DND-41 (cell line): Measurements from ENCODE around the gene FFAR2.

ENCODE experiments used
- ATAC-seq: fragments of 200-7000 bp; cut with Tn5 transposase; 3 replicates; pipeline ENCODE4 v1.9.1; 2021; ENCODE audit warnings: low read depth; ENCODE audit not compliant: insufficient read depth
- DNase-seq: peaks from one replicate; pipeline ENCODE4 v3.0.0-alpha.2; 2020
- H2AFZ ChIP-seq: 2 replicates; pipeline ENCODE4 v1.6.0; 2012; ENCODE audit warnings: low read depth, low read length
- H3K27ac ChIP-seq: 2 replicates; pipeline ENCODE4 v1.5.1; 2012; ENCODE audit warnings: low read length, inconsistent platforms
- H3K27me3 ChIP-seq: fragments of 200-600 bp; sonication (generic); 2 replicates; pipeline ENCODE4 v1.6.0; 2012; ENCODE audit warnings: low read length, mild to moderate bottlenecking, inconsistent platforms; ENCODE audit not compliant: insufficient read depth, poor library complexity
- H3K36me3 ChIP-seq: 2 replicates; pipeline ENCODE4 v1.5.1; 2012; ENCODE audit warnings: low read length, inconsistent platforms; ENCODE audit not compliant: insufficient read depth
- H3K4me1 ChIP-seq: 2 replicates; pipeline ENCODE4 v1.5.1; 2012; ENCODE audit warnings: mild to moderate bottlenecking, low read length; ENCODE audit not compliant: insufficient read depth
- H3K4me2 ChIP-seq: 2 replicates; pipeline ENCODE4 v1.6.0; 2012; ENCODE audit warnings: mild to moderate bottlenecking, moderate library complexity, low read length, inconsistent platforms; ENCODE audit not compliant: insufficient read depth
- H3K4me3 ChIP-seq, 2 experiments: fragments of 200-600 bp in 1 of 2; shearing (Covaris generic) in 1 of 2; 2 replicates each; pipeline ENCODE4 v1.5.1; 2012 to 2016; ENCODE audit warnings: inconsistent platforms in 2 of 2, low read length in 2 of 2, mild to moderate bottlenecking in 2 of 2, low read depth in 1 of 2, moderate library complexity in 1 of 2
- H3K79me2 ChIP-seq: 2 replicates; pipeline ENCODE4 v1.6.0; 2012; ENCODE audit warnings: low read length, inconsistent platforms; ENCODE audit not compliant: insufficient read depth
- H3K9ac ChIP-seq: 2 replicates; pipeline ENCODE4 v1.6.0; 2012; ENCODE audit warnings: low read depth, mild to moderate bottlenecking, inconsistent platforms, low read length, moderate library complexity
- H3K9me3 ChIP-seq: 2 replicates; pipeline ENCODE4 v1.5.1; 2012; ENCODE audit warnings: low read length, moderate library complexity, mild to moderate bottlenecking, inconsistent platforms; ENCODE audit not compliant: insufficient read depth, severe bottlenecking
- H4K20me1 ChIP-seq: 2 replicates; pipeline ENCODE4 v1.6.0; 2012; ENCODE audit warnings: low read length; ENCODE audit not compliant: insufficient read depth
- CTCF ChIP-seq: IDR thresholded peaks from 2 replicates; pipeline ENCODE4 v1.5.1; 2012; ENCODE audit warnings: borderline replicate concordance, low read length, moderate library complexity, mild to moderate bottlenecking; ENCODE audit not compliant: poor library complexity, severe bottlenecking; ENCODE audit errors: extremely low read depth
- EZH2 ChIP-seq: IDR thresholded peaks from 3 replicates; pipeline ENCODE4 v1.6.1; 2012; ENCODE audit warnings: borderline replicate concordance, low read depth, mild to moderate bottlenecking, moderate library complexity, low read length, inconsistent platforms; ENCODE audit not compliant: severe bottlenecking

The FFAR2 gene

GRCh38 chr19:35451338-35452096 is 3.5 kb downstream of the FFAR2 start:
- H3K79me2 ChIP-seq, result no peaks in the 10 kb centered on the region
- H3K4me1 ChIP-seq, result 0 out of 2 replicates have a peak, but pooled peaks cover 2% of the 10 kb centered on the region
- no peak for DNase-seq
- no peak overlapping the region for H3K27ac ChIP-seq
- no peaks in the 10 kb centered on the region for H3K9me3 ChIP-seq
- no peaks in the 10 kb centered on the region for H4K20me1 ChIP-seq
- TF ChIP-seq CTCF (no peak), EZH2 (no peak)
- no peak overlapping the region for H3K4me3 ChIP-seq
- no peak overlapping the region for H3K9ac ChIP-seq
- peaks cover 5% of the 10 kb centered on the region for H3K27me3 ChIP-seq
- ATAC-seq, result no peak
- H3K4me2 ChIP-seq, result no peak overlapping the region
- no peaks in the 10 kb centered on the region for H3K36me3 ChIP-seq
- H2AFZ ChIP-seq, result no peak overlapping the region

- H3K9me3 ChIP-seq, result no peaks in the 10 kb centered on the region
- 0 out of 2 replicates have a peak, but pooled peaks cover 2% of the 10 kb centered on the region for H3K4me1 ChIP-seq
- H4K20me1 ChIP-seq, result no peaks in the 10 kb centered on the region
- no peak overlapping the region for H3K4me3 ChIP-seq
- no peaks in the 10 kb centered on the region for H3K79me2 ChIP-seq
- H3K27ac ChIP-seq, result no peak overlapping the region
- no peaks in the 10 kb centered on the region for H3K36me3 ChIP-seq
- DNase-seq (no peak), ATAC-seq (no peak)
- no peak overlapping the region for H2AFZ ChIP-seq
- H3K4me2 ChIP-seq, result no peak overlapping the region
- TF ChIP-seq CTCF (no peak), EZH2 (no peak)
- no peaks in the 10 kb centered on the region for H3K27me3 ChIP-seq
- H3K9ac ChIP-seq, result no peak overlapping the region
Observed at GRCh38 chr19:35454663-35455062, 6.6 kb downstream of the FFAR2 start.

- no peak overlapping the region for H3K27ac ChIP-seq
- no peaks in the 10 kb centered on the region for H3K27me3 ChIP-seq
- TF ChIP-seq EZH2, result no peak
- TF ChIP-seq CTCF, result no peak
- H3K79me2 ChIP-seq, result no peaks in the 10 kb centered on the region
- no peak overlapping the region for H3K4me2 ChIP-seq
- H4K20me1 ChIP-seq, result no peaks in the 10 kb centered on the region
- ATAC-seq, result no peak
- no peaks in the 10 kb centered on the region for H3K9me3 ChIP-seq
- H3K4me3 ChIP-seq, result no peak overlapping the region
- 0 out of 2 replicates have a peak, but pooled peaks cover 2% of the 10 kb centered on the region for H3K4me1 ChIP-seq
- no peak overlapping the region for H3K9ac ChIP-seq
- no peak overlapping the region for H2AFZ ChIP-seq
- H3K36me3 ChIP-seq, result no peaks in the 10 kb centered on the region
- no peak for DNase-seq
Observed at GRCh38 chr19:35455616-35456201, 7.7 kb downstream of the FFAR2 start.

DNA sequence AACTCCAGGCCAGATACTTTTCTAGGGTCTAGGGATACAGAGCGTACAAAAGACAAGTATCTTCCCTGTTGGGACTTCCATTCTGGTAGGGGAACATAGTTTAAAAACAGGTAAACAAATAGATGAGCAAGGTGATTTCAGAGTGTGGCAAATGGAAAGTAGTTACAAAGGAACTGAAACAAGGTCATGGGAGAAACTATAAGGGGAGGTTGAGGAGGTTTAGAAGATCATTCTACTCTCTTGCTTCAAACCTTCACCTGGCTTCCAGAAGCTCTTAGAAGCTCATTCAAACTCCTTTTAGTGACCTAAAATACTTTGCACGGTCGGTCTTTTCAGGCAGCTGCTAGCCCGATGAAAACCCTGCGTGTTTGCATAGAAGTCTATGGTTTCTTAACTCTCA is 9.1 kb downstream of the FFAR2 start:
- Histone ChIP-seq H3K79me2 (no peaks in the 10 kb centered on the region), H3K4me2 (no peak overlapping the region)
- ATAC-seq, result no peak

More for the DNA sequence above, 9.1 kb downstream of the FFAR2 start:
- Histone ChIP-seq H3K9ac (no peak overlapping the region), H3K36me3 (no peaks in the 10 kb centered on the region), H3K27ac (no peak overlapping the region), H3K27me3 (no peaks in the 10 kb centered on the region), H3K4me1 (peaks cover 13% of the 10 kb centered on the region), H4K20me1 (no peaks in the 10 kb centered on the region), H3K4me3 (no peak overlapping the region), H2AFZ (no peak overlapping the region), H3K9me3 (no peaks in the 10 kb centered on the region)
- TF ChIP-seq CTCF (no peak), EZH2 (no peak)
- no peak for DNase-seq
